Measurements from ENCODE around the gene FOSB. TPM values are rescaled to one million over a fixed set of nuclear protein-coding genes. Genes with fewer than 3 reads are reported as not detected.

The FOSB gene
- total RNA-seq, 1 experiment from 2014 or later, result 6.4 TPM

GRCh38 chr19:45468803-45469131 lies 971 bp downstream of the FOSB start:
- H3K36me3 Mint-ChIP-seq (ENCODE audit: insufficient read depth, unreplicated experiment), result peaks cover 43% of the 10 kb centered on the region
- intact Hi-C loops (cut with micrococcal nuclease; ENCODE audit: unreplicated experiment), result loop anchor here (1.0 kb wide), 5 partner anchors 10 to 29 kb away; no protein-coding TSS in a partner anchor
- POLR2A ChIA-PET, result interaction anchor here (0.5 to 4.4 kb wide), 12 partner anchors 10 to 302 kb away, joined by 3 to 38 read pairs (median 6); no protein-coding TSS in a partner anchor

GRCh38 chr19:45469132-45469944 lies 1.5 kb downstream of the FOSB start:
- peak; percentile 93 to 96 for DNase-seq
- H3K4me3 Mint-ChIP-seq (ENCODE audit: unreplicated experiment), result peak overlapping the region; percentile 92
- CTCF ChIA-PET, result interaction anchor here (0.6 to 6.3 kb wide), 9 partner anchors 9 to 300 kb away, joined by 3 to 116 read pairs (median 4); partner anchors contain the start of genes PPP1R13L and SIX5
- H3K27me3 ChIP-seq (replicated peaks; ENCODE audit: control insufficient read depth, insufficient read depth, low read length), result no peaks in the 10 kb centered on the region
- BruUV-seq (replicated peaks), result no TSS peak
- TF ChIP-seq CTCF (IDR thresholded peaks at IDR 0.05; ENCODE audit: insufficient read depth in 1 of 2, low read depth in 1 of 2, low read length in 1 of 2, severe bottlenecking in 1 of 2, unreplicated experiment in 1 of 2), result peak in 1 of 2 experiments; percentile 2
- peak overlapping the region; percentile 74 for H3K4me3 ChIP-seq (ENCODE audit: low read depth, low read length)
- peaks cover 9% of the 10 kb centered on the region; the same call in 1 of the 2 replicates for H3K4me1 ChIP-seq
- peaks cover 6% of the 10 kb centered on the region for H3K4me1 Mint-ChIP-seq (ENCODE audit: low read depth, unreplicated experiment)
- H3K27me3 Mint-ChIP-seq (ENCODE audit: insufficient read depth, unreplicated experiment), result no peaks in the 10 kb centered on the region
- H3K9me3 ChIP-seq, result no peaks in the 10 kb centered on the region
- peak overlapping the region; percentile 98 for H3K27ac Mint-ChIP-seq (ENCODE audit: unreplicated experiment)
- H3K9me3 Mint-ChIP-seq (ENCODE audit: unreplicated experiment), result no peaks in the 10 kb centered on the region
- intact Hi-C loops (cut with micrococcal nuclease; ENCODE audit: unreplicated experiment), result loop anchor here (1.0 kb wide), 5 partner anchors 9 to 30 kb away; no protein-coding TSS in a partner anchor
- H3K36me3 Mint-ChIP-seq (ENCODE audit: insufficient read depth, unreplicated experiment), result peaks cover 48% of the 10 kb centered on the region
- POLR2A ChIA-PET, result interaction anchor here (0.5 to 4.4 kb wide), 15 partner anchors 9 to 302 kb away, joined by 3 to 38 read pairs (median 4); no protein-coding TSS in a partner anchor
- no peaks in the 10 kb centered on the region for H3K36me3 ChIP-seq (ENCODE audit: control insufficient read depth, insufficient read depth, low read length)

More at GRCh38 chr19:45468803-45469131, 971 bp downstream of the FOSB start:
- Histone ChIP-seq H3K4me3 (ENCODE audit: low read depth, low read length) (peak overlapping the region; percentile 74), H3K9me3 (no peaks in the 10 kb centered on the region), H3K4me1 (peaks cover 9% of the 10 kb centered on the region; the same call in 1 of the 2 replicates), H3K36me3 (ENCODE audit: control insufficient read depth, insufficient read depth, low read length) (no peaks in the 10 kb centered on the region), H3K27me3 (replicated peaks; ENCODE audit: control insufficient read depth, insufficient read depth, low read length) (no peaks in the 10 kb centered on the region)
- Mint-ChIP-seq H3K27me3 (ENCODE audit: insufficient read depth, unreplicated experiment) (no peaks in the 10 kb centered on the region), H3K4me1 (ENCODE audit: low read depth, unreplicated experiment) (peaks cover 6% of the 10 kb centered on the region), H3K4me3 (ENCODE audit: unreplicated experiment) (peak overlapping the region; percentile 92), H3K9me3 (ENCODE audit: unreplicated experiment) (no peaks in the 10 kb centered on the region), H3K27ac (ENCODE audit: unreplicated experiment) (peak overlapping the region; percentile 98)
- BruUV-seq (replicated peaks), result TSS peak; percentile 42
- no peak for DNase-seq
- CTCF ChIA-PET, result interaction anchor here (1.0 to 6.3 kb wide), 6 partner anchors 9 to 173 kb away, joined by 3 to 116 read pairs (median 9); partner anchors contain the start of gene PPP1R13L
- TF ChIP-seq CTCF (IDR thresholded peaks at IDR 0.05; ENCODE audit: insufficient read depth in 1 of 2, low read depth in 1 of 2, low read length in 1 of 2, severe bottlenecking in 1 of 2, unreplicated experiment in 1 of 2), result no peak
